WI38 (cell line): ENCODE data around the gene EQTN.

Source experiments
- H3K4me3 ChIP-seq: 2 replicates; pipeline ENCODE4 v1.5.1; 2011; ENCODE audit warnings: low read depth, mild to moderate bottlenecking, control low read depth, low read length
- CTCF ChIP-seq: IDR thresholded peaks from 2 replicates; pipeline ENCODE4 v1.5.1; 2012; ENCODE audit warnings: low read depth, mild to moderate bottlenecking, control low read depth, low read length

The EQTN gene

GRCh38 chr9:27329291-27329690 lies 32.3 kb upstream of the EQTN start:
- no peak overlapping the region for H3K4me3 ChIP-seq
- TF ChIP-seq CTCF = no peak

- no peak for TF ChIP-seq CTCF
- no peak overlapping the region for H3K4me3 ChIP-seq
Observed at GRCh38 chr9:27328483-27328882, 31.5 kb upstream of the EQTN start.

GRCh38 chr9:27311184-27311583 lies 14.2 kb upstream of the EQTN start:
- no peak overlapping the region for H3K4me3 ChIP-seq
- no peak for TF ChIP-seq CTCF

GRCh38 chr9:27310582-27310981 lies 13.6 kb upstream of the EQTN start:
- no peak for TF ChIP-seq CTCF
- no peak overlapping the region for H3K4me3 ChIP-seq

- TF ChIP-seq CTCF = no peak
- no peak overlapping the region for H3K4me3 ChIP-seq
Observed at GRCh38 chr9:27308691-27309390, 11.9 kb upstream of the EQTN start.

- no peak for TF ChIP-seq CTCF
- H3K4me3 ChIP-seq = no peak overlapping the region
Observed at GRCh38 chr9:27304521-27304920, 7.6 kb upstream of the EQTN start.

- TF ChIP-seq CTCF = no peak
- no peak overlapping the region for H3K4me3 ChIP-seq
Observed at GRCh38 chr9:27303219-27303618, 6.3 kb upstream of the EQTN start.
